ENCODE results near the gene SLC39A11. TPM values are rescaled to one million over a fixed set of nuclear protein-coding genes. Genes with fewer than 3 reads are reported as not detected.

Gene SLC39A11
- total RNA-seq, 2 donors from 2014 or later = 18.1 to 20.1 TPM

- no peaks in the 10 kb centered on the region for H3K27me3 ChIP-seq (ENCODE audit: control insufficient read depth, insufficient read depth, low read length, poor library complexity, severe bottlenecking)
- no peaks in the 10 kb centered on the region for H3K36me3 ChIP-seq (ENCODE audit: control insufficient read depth, insufficient read depth, low read length)
- H3K9me3 ChIP-seq (ENCODE audit: control insufficient read depth, low read length) = no peaks in the 10 kb centered on the region
- H3K27ac ChIP-seq (ENCODE audit: low read depth, low read length) = no peak overlapping the region
- Mint-ChIP-seq H3K27ac (no peak overlapping the region), H3K4me3 (no peak overlapping the region), H3K27me3 (ENCODE audit: insufficient read depth) (peaks cover 3% of the 10 kb centered on the region), H3K9me3 (no peaks in the 10 kb centered on the region), H3K36me3 (ENCODE audit: low read depth) (no peaks in the 10 kb centered on the region), H3K4me1 (no peaks in the 10 kb centered on the region)
- H3K4me1 ChIP-seq (ENCODE audit: control insufficient read depth, insufficient read depth, low read length) = no peaks in the 10 kb centered on the region
- TF ChIP-seq, protein P1, sequence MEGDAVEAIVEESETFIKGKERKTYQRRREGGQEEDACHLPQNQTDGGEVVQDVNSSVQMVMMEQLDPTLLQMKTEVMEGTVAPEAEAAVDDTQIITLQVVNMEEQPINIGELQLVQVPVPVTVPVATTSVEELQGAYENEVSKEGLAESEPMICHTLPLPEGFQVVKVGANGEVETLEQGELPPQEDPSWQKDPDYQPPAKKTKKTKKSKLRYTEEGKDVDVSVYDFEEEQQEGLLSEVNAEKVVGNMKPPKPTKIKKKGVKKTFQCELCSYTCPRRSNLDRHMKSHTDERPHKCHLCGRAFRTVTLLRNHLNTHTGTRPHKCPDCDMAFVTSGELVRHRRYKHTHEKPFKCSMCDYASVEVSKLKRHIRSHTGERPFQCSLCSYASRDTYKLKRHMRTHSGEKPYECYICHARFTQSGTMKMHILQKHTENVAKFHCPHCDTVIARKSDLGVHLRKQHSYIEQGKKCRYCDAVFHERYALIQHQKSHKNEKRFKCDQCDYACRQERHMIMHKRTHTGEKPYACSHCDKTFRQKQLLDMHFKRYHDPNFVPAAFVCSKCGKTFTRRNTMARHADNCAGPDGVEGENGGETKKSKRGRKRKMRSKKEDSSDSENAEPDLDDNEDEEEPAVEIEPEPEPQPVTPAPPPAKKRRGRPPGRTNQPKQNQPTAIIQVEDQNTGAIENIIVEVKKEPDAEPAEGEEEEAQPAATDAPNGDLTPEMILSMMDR (conservative IDR thresholded peaks at IDR 0.05) = no peak
- WGBS, 2 experiments (ENCODE audit: insufficient coverage in 1 of 2, insufficient read length in 1 of 2) = 87 to 100% methylated on average over 1 of the region's 1 CpG
- H3K9ac ChIP-seq (ENCODE audit: extremely low read depth, low read length, poor library complexity, severe bottlenecking) = no peak overlapping the region
- no peak for DNase-seq
- H3K4me3 ChIP-seq (ENCODE audit: low read length) = no peak overlapping the region
Measured at GRCh38 chr17:72720494-72720825, 372.0 kb downstream of the SLC39A11 start.

- Histone ChIP-seq H3K9me3 (ENCODE audit: control insufficient read depth, low read length) (no peaks in the 10 kb centered on the region), H3K9ac (ENCODE audit: extremely low read depth, low read length, poor library complexity, severe bottlenecking) (no peak overlapping the region), H3K4me1 (ENCODE audit: control insufficient read depth, insufficient read depth, low read length) (no peaks in the 10 kb centered on the region), H3K27ac (ENCODE audit: low read depth, low read length) (no peak overlapping the region), H3K36me3 (ENCODE audit: control insufficient read depth, insufficient read depth, low read length) (no peaks in the 10 kb centered on the region), H3K4me3 (ENCODE audit: low read length) (no peak overlapping the region), H3K27me3 (ENCODE audit: control insufficient read depth, insufficient read depth, low read length, poor library complexity, severe bottlenecking) (no peaks in the 10 kb centered on the region)
- Mint-ChIP-seq H3K4me3 (no peak overlapping the region), H3K36me3 (ENCODE audit: low read depth) (no peaks in the 10 kb centered on the region), H3K27ac (no peak overlapping the region), H3K4me1 (no peaks in the 10 kb centered on the region), H3K9me3 (no peaks in the 10 kb centered on the region), H3K27me3 (ENCODE audit: insufficient read depth) (peaks cover 3% of the 10 kb centered on the region)
- TF ChIP-seq, protein P1 (conservative IDR thresholded peaks at IDR 0.05) = no peak
- no peak for DNase-seq
- 80 to 81% methylated on average over 8 to 25 of the region's 25 CpGs for WGBS, 2 experiments (ENCODE audit: insufficient coverage in 1 of 2, insufficient read length in 1 of 2)
Measured at GRCh38 chr17:72719578-72720493, 372.7 kb downstream of the SLC39A11 start.

DNA sequence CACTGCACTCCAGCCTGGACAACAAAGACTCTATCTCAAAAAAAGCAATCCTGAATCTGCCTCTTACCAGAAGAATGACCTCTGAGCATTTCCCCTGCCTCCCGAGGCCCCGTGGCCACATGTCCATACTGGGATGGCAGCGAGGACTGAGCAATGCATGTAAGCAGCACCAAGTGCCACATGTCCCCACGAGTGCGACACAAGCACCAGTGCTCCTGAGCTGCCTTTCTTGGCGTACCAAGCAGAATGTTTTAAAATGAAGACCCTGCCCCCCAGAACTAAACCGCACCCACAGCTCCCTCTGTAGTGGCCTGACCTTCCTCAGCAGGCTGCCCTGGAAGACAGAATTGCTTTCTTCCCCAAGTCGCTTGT, 373.3 kb downstream of the SLC39A11 start:
- Mint-ChIP-seq H3K4me3 (no peak overlapping the region), H3K27ac (no peak overlapping the region), H3K36me3 (ENCODE audit: low read depth) (no peaks in the 10 kb centered on the region), H3K27me3 (ENCODE audit: insufficient read depth) (peaks cover 3% of the 10 kb centered on the region), H3K4me1 (no peaks in the 10 kb centered on the region), H3K9me3 (no peaks in the 10 kb centered on the region)
- Histone ChIP-seq H3K27me3 (ENCODE audit: control insufficient read depth, insufficient read depth, low read length, poor library complexity, severe bottlenecking) (no peaks in the 10 kb centered on the region), H3K9me3 (ENCODE audit: control insufficient read depth, low read length) (no peaks in the 10 kb centered on the region), H3K4me1 (ENCODE audit: control insufficient read depth, insufficient read depth, low read length) (no peaks in the 10 kb centered on the region), H3K4me3 (ENCODE audit: low read length) (no peak overlapping the region), H3K9ac (ENCODE audit: extremely low read depth, low read length, poor library complexity, severe bottlenecking) (no peak overlapping the region), H3K36me3 (ENCODE audit: control insufficient read depth, insufficient read depth, low read length) (no peaks in the 10 kb centered on the region), H3K27ac (ENCODE audit: low read depth, low read length) (no peak overlapping the region)
- WGBS, 2 experiments (ENCODE audit: insufficient coverage in 1 of 2, insufficient read length in 1 of 2) = 77 to 93% methylated on average over 5 to 8 of the region's 8 CpGs
- TF ChIP-seq, protein P1 (conservative IDR thresholded peaks at IDR 0.05) = no peak
- no peak for DNase-seq
